Measurements from ENCODE around the gene AQP1. TPM values are rescaled to one million over a fixed set of nuclear protein-coding genes. Genes with fewer than 3 reads are reported as not detected.

The AQP1 gene
- polyA plus RNA-seq, 1 donor from 2014 or later: 3.2 TPM

DNA sequence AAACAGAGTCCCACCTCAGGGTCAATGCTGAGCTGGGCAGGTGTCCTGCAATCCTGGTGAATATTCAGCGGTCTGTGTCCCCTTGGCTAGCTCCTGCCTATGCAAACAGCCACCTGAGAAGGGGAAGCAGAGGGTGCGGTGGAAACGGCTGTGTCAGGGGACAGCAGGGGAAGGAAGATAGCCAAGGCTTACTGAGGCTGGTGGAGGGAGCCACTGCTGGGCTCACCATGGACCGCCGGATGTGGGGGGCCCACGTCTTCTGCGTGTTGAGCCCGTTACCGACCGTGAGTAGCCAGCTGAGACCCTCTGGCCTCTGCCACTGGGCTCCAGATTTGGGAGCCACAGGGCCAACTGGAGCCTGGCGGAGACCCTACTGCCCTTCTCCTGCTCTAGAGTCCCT is 52.2 kb downstream of the AQP1 start, which contains the start of gene GHRHR:
TSS of gene GHRHR (plus strand) at position 112 of the 400 bp plus-strand sequence. CDS start at position 228, 116 bp downstream.
- H3K36me3 ChIP-seq (ENCODE audit: insufficient read depth, low read length): no peaks in the 10 kb centered on the region
- no peak within 1 kb of the TSS for H3K4me2 ChIP-seq (ENCODE audit: low read length)
- H4K20me1 ChIP-seq (ENCODE audit: insufficient read depth): no peaks in the 10 kb centered on the region
- H3K9me2 ChIP-seq (ENCODE audit: insufficient read depth, low read length): no peaks in the 10 kb centered on the region
- no peaks in the 10 kb centered on the region for H3K27me3 ChIP-seq (ENCODE audit: insufficient read depth, low read depth, low read length)
- no peak within 1 kb of the TSS for H3K4me3 ChIP-seq (ENCODE audit: low read length)
- H3K9me3 ChIP-seq (ENCODE audit: low read length): no peaks in the 10 kb centered on the region
- no peak within 1 kb of the TSS for H3K9ac ChIP-seq (ENCODE audit: low read length)
- no peak within 1 kb of the TSS for H3K27ac ChIP-seq (ENCODE audit: low read length)
- TF ChIP-seq POLR2AphosphoS5 (IDR thresholded peaks at IDR 0.05): no peak
- no peak for TF ChIP-seq MXI1 (conservative IDR thresholded peaks at IDR 0.05; ENCODE audit: poor library complexity, severe bottlenecking)
- TF ChIP-seq, protein P1, sequence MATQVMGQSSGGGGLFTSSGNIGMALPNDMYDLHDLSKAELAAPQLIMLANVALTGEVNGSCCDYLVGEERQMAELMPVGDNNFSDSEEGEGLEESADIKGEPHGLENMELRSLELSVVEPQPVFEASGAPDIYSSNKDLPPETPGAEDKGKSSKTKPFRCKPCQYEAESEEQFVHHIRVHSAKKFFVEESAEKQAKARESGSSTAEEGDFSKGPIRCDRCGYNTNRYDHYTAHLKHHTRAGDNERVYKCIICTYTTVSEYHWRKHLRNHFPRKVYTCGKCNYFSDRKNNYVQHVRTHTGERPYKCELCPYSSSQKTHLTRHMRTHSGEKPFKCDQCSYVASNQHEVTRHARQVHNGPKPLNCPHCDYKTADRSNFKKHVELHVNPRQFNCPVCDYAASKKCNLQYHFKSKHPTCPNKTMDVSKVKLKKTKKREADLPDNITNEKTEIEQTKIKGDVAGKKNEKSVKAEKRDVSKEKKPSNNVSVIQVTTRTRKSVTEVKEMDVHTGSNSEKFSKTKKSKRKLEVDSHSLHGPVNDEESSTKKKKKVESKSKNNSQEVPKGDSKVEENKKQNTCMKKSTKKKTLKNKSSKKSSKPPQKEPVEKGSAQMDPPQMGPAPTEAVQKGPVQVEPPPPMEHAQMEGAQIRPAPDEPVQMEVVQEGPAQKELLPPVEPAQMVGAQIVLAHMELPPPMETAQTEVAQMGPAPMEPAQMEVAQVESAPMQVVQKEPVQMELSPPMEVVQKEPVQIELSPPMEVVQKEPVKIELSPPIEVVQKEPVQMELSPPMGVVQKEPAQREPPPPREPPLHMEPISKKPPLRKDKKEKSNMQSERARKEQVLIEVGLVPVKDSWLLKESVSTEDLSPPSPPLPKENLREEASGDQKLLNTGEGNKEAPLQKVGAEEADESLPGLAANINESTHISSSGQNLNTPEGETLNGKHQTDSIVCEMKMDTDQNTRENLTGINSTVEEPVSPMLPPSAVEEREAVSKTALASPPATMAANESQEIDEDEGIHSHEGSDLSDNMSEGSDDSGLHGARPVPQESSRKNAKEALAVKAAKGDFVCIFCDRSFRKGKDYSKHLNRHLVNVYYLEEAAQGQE (IDR thresholded peaks at IDR 0.05; ENCODE audit: borderline replicate concordance): no peak
- TF ChIP-seq, protein P2, sequence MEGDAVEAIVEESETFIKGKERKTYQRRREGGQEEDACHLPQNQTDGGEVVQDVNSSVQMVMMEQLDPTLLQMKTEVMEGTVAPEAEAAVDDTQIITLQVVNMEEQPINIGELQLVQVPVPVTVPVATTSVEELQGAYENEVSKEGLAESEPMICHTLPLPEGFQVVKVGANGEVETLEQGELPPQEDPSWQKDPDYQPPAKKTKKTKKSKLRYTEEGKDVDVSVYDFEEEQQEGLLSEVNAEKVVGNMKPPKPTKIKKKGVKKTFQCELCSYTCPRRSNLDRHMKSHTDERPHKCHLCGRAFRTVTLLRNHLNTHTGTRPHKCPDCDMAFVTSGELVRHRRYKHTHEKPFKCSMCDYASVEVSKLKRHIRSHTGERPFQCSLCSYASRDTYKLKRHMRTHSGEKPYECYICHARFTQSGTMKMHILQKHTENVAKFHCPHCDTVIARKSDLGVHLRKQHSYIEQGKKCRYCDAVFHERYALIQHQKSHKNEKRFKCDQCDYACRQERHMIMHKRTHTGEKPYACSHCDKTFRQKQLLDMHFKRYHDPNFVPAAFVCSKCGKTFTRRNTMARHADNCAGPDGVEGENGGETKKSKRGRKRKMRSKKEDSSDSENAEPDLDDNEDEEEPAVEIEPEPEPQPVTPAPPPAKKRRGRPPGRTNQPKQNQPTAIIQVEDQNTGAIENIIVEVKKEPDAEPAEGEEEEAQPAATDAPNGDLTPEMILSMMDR (IDR thresholded peaks at IDR 0.05; ENCODE audit: poor library complexity, severe bottlenecking): no peak
- TF ChIP-seq TAF1 (IDR thresholded peaks at IDR 0.05; ENCODE audit: low read depth): no peak
- no peak for TF ChIP-seq EZH2 (IDR thresholded peaks at IDR 0.05; ENCODE audit: borderline replicate concordance, insufficient read depth, low read length, poor library complexity, severe bottlenecking)
- no peak for TF ChIP-seq SMC3 (conservative IDR thresholded peaks at IDR 0.05; ENCODE audit: poor library complexity)
- TF ChIP-seq RAD21 (conservative IDR thresholded peaks at IDR 0.05): no peak
- no peak for TF ChIP-seq EP300 (conservative IDR thresholded peaks at IDR 0.05; ENCODE audit: poor library complexity, severe bottlenecking)
- no peaks in the 10 kb centered on the region for H3F3A ChIP-seq (ENCODE audit: insufficient read depth, low read length, poor library complexity, severe bottlenecking)
- no peaks in the 10 kb centered on the region for H3K79me2 ChIP-seq (replicated peaks; ENCODE audit: insufficient read depth, low read length)
- H2AFZ ChIP-seq (ENCODE audit: low read depth, low read length): no peak within 1 kb of the TSS

DNA sequence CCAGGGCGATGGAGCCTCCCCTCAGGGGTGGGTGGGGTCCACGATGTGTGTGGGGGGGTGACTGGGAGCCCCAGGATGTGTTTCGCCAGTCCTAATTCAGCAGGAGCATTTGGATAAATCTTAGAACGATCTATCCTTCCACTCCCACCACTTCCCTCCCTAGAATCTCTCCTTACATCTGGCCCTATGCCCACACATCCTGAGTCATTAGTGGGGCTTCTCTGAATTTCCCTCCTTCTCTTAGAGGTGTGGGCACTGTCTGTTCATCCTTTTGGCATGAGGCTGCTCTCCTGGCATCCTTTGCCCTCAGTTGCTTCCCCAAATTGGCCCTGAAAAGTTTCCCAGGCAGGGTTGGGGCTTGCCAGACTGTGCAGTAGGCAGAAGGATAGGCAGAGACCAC is 53.7 kb downstream of the AQP1 start:
- no peaks in the 10 kb centered on the region for H3F3A ChIP-seq (ENCODE audit: insufficient read depth, low read length, poor library complexity, severe bottlenecking)
- H2AFZ ChIP-seq (ENCODE audit: low read depth, low read length): no peak overlapping the region
- H3K9me2 ChIP-seq (ENCODE audit: insufficient read depth, low read length): no peaks in the 10 kb centered on the region
- H3K9me3 ChIP-seq (ENCODE audit: low read length): no peaks in the 10 kb centered on the region
- no peak overlapping the region for H3K27ac ChIP-seq (ENCODE audit: low read length)
- H3K36me3 ChIP-seq (ENCODE audit: insufficient read depth, low read length): no peaks in the 10 kb centered on the region
- H3K4me3 ChIP-seq (ENCODE audit: low read length): no peak overlapping the region
- H3K9ac ChIP-seq (ENCODE audit: low read length): no peak overlapping the region
- H3K79me2 ChIP-seq (replicated peaks; ENCODE audit: insufficient read depth, low read length): no peaks in the 10 kb centered on the region
- H3K27me3 ChIP-seq (ENCODE audit: insufficient read depth, low read depth, low read length): no peaks in the 10 kb centered on the region
- TF ChIP-seq MXI1 (conservative IDR thresholded peaks at IDR 0.05; ENCODE audit: poor library complexity, severe bottlenecking): no peak
- TF ChIP-seq EZH2 (IDR thresholded peaks at IDR 0.05; ENCODE audit: borderline replicate concordance, insufficient read depth, low read length, poor library complexity, severe bottlenecking): no peak
- TF ChIP-seq, protein P2 (IDR thresholded peaks at IDR 0.05; ENCODE audit: poor library complexity, severe bottlenecking): no peak
- no peak for TF ChIP-seq POLR2AphosphoS5 (IDR thresholded peaks at IDR 0.05)
- no peak for TF ChIP-seq RAD21 (conservative IDR thresholded peaks at IDR 0.05)
- TF ChIP-seq, protein P1 (IDR thresholded peaks at IDR 0.05; ENCODE audit: borderline replicate concordance): no peak
- TF ChIP-seq EP300 (conservative IDR thresholded peaks at IDR 0.05; ENCODE audit: poor library complexity, severe bottlenecking): no peak
- TF ChIP-seq TAF1 (IDR thresholded peaks at IDR 0.05; ENCODE audit: low read depth): no peak
- TF ChIP-seq SMC3 (conservative IDR thresholded peaks at IDR 0.05; ENCODE audit: poor library complexity): no peak
- no peaks in the 10 kb centered on the region for H4K20me1 ChIP-seq (ENCODE audit: insufficient read depth)
- no peak overlapping the region for H3K4me2 ChIP-seq (ENCODE audit: low read length)
